ENCODE data around the gene PHACTR1. TPM values are rescaled to one million over a fixed set of nuclear protein-coding genes. Genes with fewer than 3 reads are reported as not detected.

Gene PHACTR1
- total RNA-seq, 1 experiment from 2014 or later: not detected

GRCh38 chr6:12733876-12734275 lies 17.3 kb downstream of the PHACTR1 start:
- TF ChIP-seq CTCF (conservative IDR thresholded peaks at IDR 0.05; ENCODE audit: low read depth, low read length): no peak
- TF ChIP-seq EZH2phosphoT487 (IDR thresholded peaks at IDR 0.05; ENCODE audit: borderline replicate concordance, low read length): no peak
- no peak for TF ChIP-seq EZH2 (IDR thresholded peaks at IDR 0.05; ENCODE audit: low read length, unreplicated experiment)
- Histone ChIP-seq H3K4me2 (ENCODE audit: low read length) (no peak overlapping the region), H3K4me3 (ENCODE audit: low read length) (no peak overlapping the region), H3K27ac (ENCODE audit: low read length) (no peak overlapping the region), H3F3A (ENCODE audit: low read length, unreplicated experiment) (no peaks in the 10 kb centered on the region), H3K4me1 (ENCODE audit: insufficient read depth, low read length) (no peaks in the 10 kb centered on the region), H2AFZ (ENCODE audit: low read length) (no peak overlapping the region), H3K9me3 (ENCODE audit: low read length) (no peaks in the 10 kb centered on the region), H3K27me3 (ENCODE audit: low read length) (peaks cover 25% of the 10 kb centered on the region), H4K20me1 (ENCODE audit: low read length) (no peaks in the 10 kb centered on the region), H3K9ac (ENCODE audit: low read length) (no peak overlapping the region), H3K36me3 (ENCODE audit: low read depth, low read length) (no peaks in the 10 kb centered on the region), H3K9me2 (replicated peaks; ENCODE audit: low read length) (no peaks in the 10 kb centered on the region), H3K79me2 (ENCODE audit: low read length) (no peaks in the 10 kb centered on the region)
- DNase-seq: no peak
- CTCF ChIA-PET: no interaction called here
- POLR2A ChIA-PET (ENCODE audit: unreplicated experiment): no interaction called here
- ATAC-seq: no peak
- intact Hi-C loops (cut with micrococcal nuclease): no loop called here
- BruUV-seq (replicated peaks): no TSS peak

- BruUV-seq (replicated peaks): no TSS peak
- CTCF ChIA-PET: no interaction called here
- Histone ChIP-seq H4K20me1 (ENCODE audit: low read length) (no peaks in the 10 kb centered on the region), H3K27ac (ENCODE audit: low read length) (no peak overlapping the region), H3K4me1 (ENCODE audit: insufficient read depth, low read length) (no peaks in the 10 kb centered on the region), H3K27me3 (ENCODE audit: low read length) (peaks cover 18% of the 10 kb centered on the region), H3K9me3 (ENCODE audit: low read length) (no peaks in the 10 kb centered on the region), H3K9ac (ENCODE audit: low read length) (no peak overlapping the region), H3F3A (ENCODE audit: low read length, unreplicated experiment) (no peaks in the 10 kb centered on the region), H2AFZ (ENCODE audit: low read length) (no peak overlapping the region), H3K79me2 (ENCODE audit: low read length) (no peaks in the 10 kb centered on the region), H3K9me2 (replicated peaks; ENCODE audit: low read length) (no peaks in the 10 kb centered on the region), H3K4me3 (ENCODE audit: low read length) (no peak overlapping the region), H3K36me3 (ENCODE audit: low read depth, low read length) (no peaks in the 10 kb centered on the region), H3K4me2 (ENCODE audit: low read length) (no peak overlapping the region)
- DNase-seq: no peak
- TF ChIP-seq EZH2phosphoT487 (IDR thresholded peaks at IDR 0.05; ENCODE audit: borderline replicate concordance, low read length): no peak
- TF ChIP-seq CTCF (conservative IDR thresholded peaks at IDR 0.05; ENCODE audit: low read depth, low read length): no peak
- POLR2A ChIA-PET (ENCODE audit: unreplicated experiment): no interaction called here
- ATAC-seq: no peak
- intact Hi-C loops (cut with micrococcal nuclease): no loop called here
Measured at GRCh38 chr6:12735786-12736185, 19.2 kb downstream of the PHACTR1 start.

GRCh38 chr6:12748411-12748810 lies 31.8 kb downstream of the PHACTR1 start:
- H3F3A ChIP-seq (ENCODE audit: low read length, unreplicated experiment): no peaks in the 10 kb centered on the region
- POLR2A ChIA-PET (ENCODE audit: unreplicated experiment): no interaction called here
- no peaks in the 10 kb centered on the region for H3K9me2 ChIP-seq (replicated peaks; ENCODE audit: low read length)
- H2AFZ ChIP-seq (ENCODE audit: low read length): no peak overlapping the region
- H3K79me2 ChIP-seq (ENCODE audit: low read length): no peaks in the 10 kb centered on the region
- no peaks in the 10 kb centered on the region for H4K20me1 ChIP-seq (ENCODE audit: low read length)
- no peak for ATAC-seq
- H3K9ac ChIP-seq (ENCODE audit: low read length): no peak overlapping the region
- H3K27me3 ChIP-seq (ENCODE audit: low read length): peaks cover 44% of the 10 kb centered on the region
- CTCF ChIA-PET: no interaction called here
- intact Hi-C loops (cut with micrococcal nuclease): no loop called here
- H3K4me1 ChIP-seq (ENCODE audit: insufficient read depth, low read length): no peaks in the 10 kb centered on the region
- H3K9me3 ChIP-seq (ENCODE audit: low read length): no peaks in the 10 kb centered on the region
- no peak for DNase-seq
- no TSS peak for BruUV-seq (replicated peaks)
- H3K27ac ChIP-seq (ENCODE audit: low read length): no peak overlapping the region
- H3K36me3 ChIP-seq (ENCODE audit: low read depth, low read length): no peaks in the 10 kb centered on the region
- no peak for TF ChIP-seq EZH2 (IDR thresholded peaks at IDR 0.05; ENCODE audit: low read length, unreplicated experiment)
- no peak for TF ChIP-seq EZH2phosphoT487 (IDR thresholded peaks at IDR 0.05; ENCODE audit: borderline replicate concordance, low read length)
- no peak for TF ChIP-seq CTCF (conservative IDR thresholded peaks at IDR 0.05; ENCODE audit: low read depth, low read length)
- no peak overlapping the region for H3K4me2 ChIP-seq (ENCODE audit: low read length)
- no peak overlapping the region for H3K4me3 ChIP-seq (ENCODE audit: low read length)

Data from PC-3 (cell line).